Measurements from ENCODE around the gene KDM7A.

GRCh38 chr7:140058517-140058916 is 118.3 kb downstream of the KDM7A start:
- TF ChIP-seq NCOR1 (IDR thresholded peaks at IDR 0.05) (no peak), SMAD3 (CRISPR knock-in tag; conservative IDR thresholded peaks at IDR 0.05) (no peak), ZNF639 (CRISPR knock-in tag; conservative IDR thresholded peaks at IDR 0.05 in 1 of 2, IDR thresholded peaks at IDR 0.05 in 1 of 2) (no peak), CBFB (CRISPR knock-in tag; IDR thresholded peaks at IDR 0.05) (no peak), REST (IDR thresholded peaks at IDR 0.05; ENCODE audit: borderline replicate concordance) (no peak), REST (CRISPR knock-in tag; IDR thresholded peaks at IDR 0.05; ENCODE audit: low read depth) (no peak), ZHX1 (conservative IDR thresholded peaks at IDR 0.05; ENCODE audit: low read length) (no peak), PHF8 (IDR thresholded peaks at IDR 0.05; ENCODE audit: borderline replicate concordance, low read length) (no peak), EZH2 (IDR thresholded peaks at IDR 0.05; ENCODE audit: borderline replicate concordance, low read depth, low read length) (no peak), NELFE (IDR thresholded peaks at IDR 0.05; ENCODE audit: insufficient read depth, insufficient read length) (no peak), FOXK2 (conservative IDR thresholded peaks at IDR 0.05 in 1 of 2, IDR thresholded peaks at IDR 0.05 in 1 of 2; ENCODE audit: low read depth in 2 of 2) (no peak), ZBTB8A (IDR thresholded peaks at IDR 0.05; ENCODE audit: partially characterized antibody) (no peak), POLR2A (conservative IDR thresholded peaks at IDR 0.05) (no peak)

Data from K562 (cell line).